Activated CD4-positive, alpha-beta T cell treated with anti-CD3 and anti-CD28 coated beads for 36 hours (primary cell): ENCODE measurements around the gene LRRFIP2. TPM values are rescaled to one million over a fixed set of nuclear protein-coding genes. Genes with fewer than 3 reads are reported as not detected.

Experiments used
- ATAC-seq: fragments of 200-7000 bp; cut with Tn5 transposase; one replicate; pipeline ENCODE4 v1.10.0; 2021; ENCODE audit warnings: mild to moderate bottlenecking, moderate library complexity
- CTCF ChIA-PET: fragments of 350-600 bp; sonication (Branson Sonifier 250); formaldehyde crosslinking; loops from one replicate; lab custom pipeline; 2021; ENCODE audit warnings: antibody characterized with exemption; lab: Charles Lee
- POLR2A ChIA-PET: fragments of 350-600 bp; sonication (Branson Sonifier 250); formaldehyde crosslinking; loops from one replicate; lab custom pipeline; 2021; ENCODE audit warnings: antibody characterized with exemption, inconsistent platforms; lab: Charles Lee
- DNase-seq: peaks from one replicate; pipeline ENCODE4 v3.0.0-alpha.2; 2020
- H3K27ac Mint-ChIP-seq: one replicate; pipeline ENCODE4 v1.8.0; 2021; ENCODE audit warnings: mixed read lengths
- H3K27me3 Mint-ChIP-seq: one replicate; pipeline ENCODE4 v1.8.0; 2021; ENCODE audit warnings: mixed read lengths
- H3K36me3 Mint-ChIP-seq: one replicate; pipeline ENCODE4 v1.8.0; 2021; ENCODE audit warnings: low read depth, mixed read lengths
- H3K4me1 Mint-ChIP-seq: one replicate; pipeline ENCODE4 v1.8.0; 2021; ENCODE audit warnings: mixed read lengths
- H3K4me3 Mint-ChIP-seq: one replicate; pipeline ENCODE4 v1.8.0; 2021; ENCODE audit warnings: mild to moderate bottlenecking, moderate library complexity, mixed read lengths
- H3K9me3 Mint-ChIP-seq: one replicate; pipeline ENCODE4 v1.8.0; 2021; ENCODE audit warnings: low read depth, mixed read lengths
- intact Hi-C, 2 experiments: fragments of 100-400 bp; cut with DNase I in 1 of 2; cut with micrococcal nuclease in 1 of 2; formaldehyde crosslinking; loops; one replicate each; pipeline versions ENCODE4 v1.14.2 to v1.15.1; 2022 to 2024; cut with DNase I, micrococcal nuclease
- total RNA-seq, 2 experiments: library from RNA; stranded (reverse); gene quantifications; one replicate each; pipeline ENCODE4 v1.2.3, GENCODE V29; 2021

Gene LRRFIP2
- total RNA-seq, 2 experiments from 2014 or later = 20.6 to 25.1 TPM

DNA sequence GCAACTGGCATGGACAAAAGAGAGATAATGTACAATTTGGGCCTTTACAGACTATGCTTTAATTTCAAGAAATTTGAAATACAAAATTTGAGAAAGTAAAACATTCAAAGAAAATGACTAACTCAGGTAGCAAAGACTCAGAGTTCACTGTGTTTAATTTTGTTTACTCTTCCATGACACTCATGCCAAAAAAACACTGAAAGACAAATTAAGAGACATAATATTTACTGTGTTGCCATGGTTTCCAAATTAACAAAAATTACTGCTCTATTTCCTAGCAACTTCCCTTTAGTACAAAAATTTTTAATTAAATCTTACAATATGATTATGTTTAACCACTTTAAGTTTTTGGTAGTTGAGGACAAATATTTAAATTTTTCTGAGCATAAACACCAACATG is 29.6 kb downstream of the LRRFIP2 start:
- Mint-ChIP-seq H3K36me3 (peaks cover 39% of the 10 kb centered on the region), H3K9me3 (no peaks in the 10 kb centered on the region), H3K27me3 (no peaks in the 10 kb centered on the region), H3K4me1 (peaks cover 17% of the 10 kb centered on the region), H3K4me3 (no peak overlapping the region), H3K27ac (no peak overlapping the region)
- POLR2A ChIA-PET = no interaction called here
- CTCF ChIA-PET = interaction anchor here (1.0 kb wide), 1 partner anchor 20 kb away, joined by 3 read pairs; no protein-coding TSS in a partner anchor
- no peak for ATAC-seq
- DNase-seq = no peak
- intact Hi-C loops = no loop called here

DNA sequence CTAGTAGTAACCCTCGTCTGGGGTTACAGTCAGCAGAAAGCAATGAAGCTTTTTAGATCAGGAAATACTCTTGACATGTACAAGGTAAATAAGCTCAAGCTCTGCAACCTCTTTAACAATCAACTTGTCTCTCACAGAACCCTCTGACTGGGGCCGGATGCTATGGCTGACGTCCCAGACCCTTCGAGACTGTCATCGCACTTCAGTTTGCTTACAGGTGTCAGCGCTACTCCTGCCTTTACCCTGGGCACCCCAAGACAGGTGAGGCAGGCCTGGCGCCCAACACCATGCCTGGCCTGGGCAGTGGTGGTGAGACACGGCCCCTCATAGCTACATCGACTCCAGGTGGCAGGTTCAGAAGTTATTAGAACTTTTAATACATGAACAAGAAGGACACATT is 30.6 kb downstream of the LRRFIP2 start:
- no peak for DNase-seq
- Mint-ChIP-seq H3K9me3 (no peaks in the 10 kb centered on the region), H3K4me3 (no peak overlapping the region), H3K27ac (no peak overlapping the region), H3K27me3 (no peaks in the 10 kb centered on the region), H3K4me1 (peaks cover 17% of the 10 kb centered on the region), H3K36me3 (peaks cover 39% of the 10 kb centered on the region)
- no peak for ATAC-seq
- intact Hi-C loops = no loop called here
- ChIA-PET POLR2A (no interaction called here), CTCF (no interaction called here)

DNA sequence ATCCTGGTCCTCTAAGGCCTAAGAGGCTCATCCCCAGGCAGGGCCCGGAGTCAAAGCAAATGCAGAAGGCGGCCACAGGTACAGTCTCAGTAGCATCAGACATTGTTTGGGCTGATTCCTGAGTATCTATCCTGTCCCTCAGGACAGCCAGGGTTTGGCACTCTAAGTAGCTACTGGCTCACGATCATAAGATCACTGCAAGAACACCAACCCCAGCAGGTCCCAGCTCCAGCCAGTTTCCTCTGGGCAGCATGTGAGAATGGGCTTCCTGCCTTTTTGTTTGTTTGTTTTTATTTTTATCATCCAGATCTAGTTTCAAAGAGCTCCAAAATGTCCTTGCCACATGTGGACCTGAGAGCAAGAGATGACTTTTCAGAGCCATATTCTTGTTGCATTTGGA is 32.7 kb downstream of the LRRFIP2 start:
- no peak for ATAC-seq
- Mint-ChIP-seq H3K4me3 (no peak overlapping the region), H3K9me3 (no peaks in the 10 kb centered on the region), H3K4me1 (peaks cover 19% of the 10 kb centered on the region), H3K27ac (no peak overlapping the region), H3K27me3 (no peaks in the 10 kb centered on the region), H3K36me3 (peaks cover 26% of the 10 kb centered on the region)
- ChIA-PET CTCF (interaction anchor here (0.6 to 1.1 kb wide), 3 partner anchors 45 to 876 kb away, joined by 3 to 6 read pairs (median 5); no protein-coding TSS in a partner anchor), POLR2A (no interaction called here)
- no peak for DNase-seq
- intact Hi-C loops = no loop called here

GRCh38 chr3:37140899-37141541 is 33.4 kb downstream of the LRRFIP2 start:
- H3K4me1 Mint-ChIP-seq = peaks cover 15% of the 10 kb centered on the region
- no peak overlapping the region for H3K4me3 Mint-ChIP-seq
- ATAC-seq (no peak), DNase-seq (no peak)
- H3K36me3 Mint-ChIP-seq = peaks cover 21% of the 10 kb centered on the region
- no peaks in the 10 kb centered on the region for H3K9me3 Mint-ChIP-seq
- ChIA-PET POLR2A (no interaction called here), CTCF (interaction anchor here (0.6 to 1.1 kb wide), 2 partner anchors 154 to 877 kb away, joined by 3 to 6 read pairs; no protein-coding TSS in a partner anchor)
- H3K27me3 Mint-ChIP-seq = no peaks in the 10 kb centered on the region
- intact Hi-C loops = no loop called here
- no peak overlapping the region for H3K27ac Mint-ChIP-seq

GRCh38 chr3:37139567-37140052 is 34.8 kb downstream of the LRRFIP2 start:
- no peak for DNase-seq
- no peaks in the 10 kb centered on the region for H3K27me3 Mint-ChIP-seq
- H3K36me3 Mint-ChIP-seq = peaks cover 16% of the 10 kb centered on the region
- intact Hi-C loops = loop anchor here in 1 of 2 experiments (1.0 kb wide), 1 partner anchor 23 kb away; no protein-coding TSS in a partner anchor
- ATAC-seq = peak; percentile 91
- no peak overlapping the region for H3K27ac Mint-ChIP-seq
- CTCF ChIA-PET = no interaction called here
- H3K9me3 Mint-ChIP-seq = no peaks in the 10 kb centered on the region
- H3K4me1 Mint-ChIP-seq = peaks cover 10% of the 10 kb centered on the region
- H3K4me3 Mint-ChIP-seq = no peak overlapping the region
- POLR2A ChIA-PET = no interaction called here

GRCh38 chr3:37138816-37139215 is 35.6 kb downstream of the LRRFIP2 start:
- Mint-ChIP-seq H3K36me3 (peaks cover 10% of the 10 kb centered on the region), H3K27me3 (no peaks in the 10 kb centered on the region), H3K4me3 (no peak overlapping the region), H3K27ac (no peak overlapping the region), H3K4me1 (peaks cover 10% of the 10 kb centered on the region), H3K9me3 (no peaks in the 10 kb centered on the region)
- CTCF ChIA-PET = no interaction called here
- POLR2A ChIA-PET = no interaction called here
- ATAC-seq (no peak), DNase-seq (no peak)
- intact Hi-C loops = loop anchor here in 1 of 2 experiments (1.0 kb wide), 1 partner anchor 23 kb away; no protein-coding TSS in a partner anchor

- Mint-ChIP-seq H3K4me1 (peaks cover 10% of the 10 kb centered on the region), H3K4me3 (no peak overlapping the region), H3K27me3 (no peaks in the 10 kb centered on the region), H3K27ac (no peak overlapping the region), H3K9me3 (no peaks in the 10 kb centered on the region), H3K36me3 (peaks cover under 1% of the 10 kb centered on the region)
- ChIA-PET POLR2A (no interaction called here), CTCF (no interaction called here)
- DNase-seq = no peak
- intact Hi-C loops = no loop called here
- ATAC-seq = no peak
These were observed 36.9 kb downstream of the LRRFIP2 start for GRCh38 chr3:37137516-37137915.

DNA sequence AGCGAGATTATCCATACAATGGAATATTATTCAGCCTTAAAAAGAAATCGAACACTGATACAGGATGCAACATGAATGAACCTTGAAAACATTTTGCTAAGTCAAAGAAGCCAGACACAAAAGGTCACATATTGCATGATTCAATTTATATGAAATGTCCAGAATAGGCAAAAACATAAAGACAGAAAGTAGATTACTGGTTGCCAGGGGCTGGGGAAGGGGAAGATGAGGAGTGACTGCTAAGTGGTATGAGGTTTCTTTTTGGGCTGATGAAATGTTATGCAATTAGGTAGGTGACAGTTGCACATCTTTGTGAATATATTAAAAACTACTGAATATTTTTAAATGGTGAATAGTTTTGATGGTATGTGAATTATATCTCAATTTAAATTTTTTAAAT is 38.3 kb downstream of the LRRFIP2 start:
- H3K27me3 Mint-ChIP-seq = no peaks in the 10 kb centered on the region
- peaks cover 16% of the 10 kb centered on the region for H3K4me1 Mint-ChIP-seq
- ChIA-PET POLR2A (no interaction called here), CTCF (no interaction called here)
- DNase-seq (no peak), ATAC-seq (no peak)
- no peaks in the 10 kb centered on the region for H3K36me3 Mint-ChIP-seq
- H3K4me3 Mint-ChIP-seq = no peak overlapping the region
- intact Hi-C loops = no loop called here
- no peaks in the 10 kb centered on the region for H3K9me3 Mint-ChIP-seq
- no peak overlapping the region for H3K27ac Mint-ChIP-seq

- Mint-ChIP-seq H3K27me3 (no peaks in the 10 kb centered on the region), H3K4me1 (peaks cover 18% of the 10 kb centered on the region), H3K27ac (no peak overlapping the region), H3K36me3 (no peaks in the 10 kb centered on the region), H3K4me3 (no peak overlapping the region), H3K9me3 (no peaks in the 10 kb centered on the region)
- intact Hi-C loops = no loop called here
- ChIA-PET POLR2A (no interaction called here), CTCF (no interaction called here)
- ATAC-seq (no peak), DNase-seq (no peak)
These were observed 38.8 kb downstream of the LRRFIP2 start for GRCh38 chr3:37135561-37135960.

GRCh38 chr3:37132334-37132733 is 42.0 kb downstream of the LRRFIP2 start:
- Mint-ChIP-seq H3K4me3 (no peak overlapping the region), H3K36me3 (peaks cover 8% of the 10 kb centered on the region), H3K27ac (no peak overlapping the region), H3K9me3 (no peaks in the 10 kb centered on the region), H3K4me1 (peaks cover 24% of the 10 kb centered on the region), H3K27me3 (no peaks in the 10 kb centered on the region)
- CTCF ChIA-PET = no interaction called here
- intact Hi-C loops = no loop called here
- ATAC-seq = no peak
- POLR2A ChIA-PET = no interaction called here
- DNase-seq = no peak

GRCh38 chr3:37131860-37132144 is 42.6 kb downstream of the LRRFIP2 start:
- DNase-seq (no peak), ATAC-seq (no peak)
- no peaks in the 10 kb centered on the region for H3K9me3 Mint-ChIP-seq
- POLR2A ChIA-PET = no interaction called here
- H3K4me1 Mint-ChIP-seq = peaks cover 22% of the 10 kb centered on the region
- intact Hi-C loops = no loop called here
- H3K27ac Mint-ChIP-seq = no peak overlapping the region
- peaks cover 9% of the 10 kb centered on the region for H3K36me3 Mint-ChIP-seq
- no peak overlapping the region for H3K4me3 Mint-ChIP-seq
- CTCF ChIA-PET = no interaction called here
- H3K27me3 Mint-ChIP-seq = no peaks in the 10 kb centered on the region

DNA sequence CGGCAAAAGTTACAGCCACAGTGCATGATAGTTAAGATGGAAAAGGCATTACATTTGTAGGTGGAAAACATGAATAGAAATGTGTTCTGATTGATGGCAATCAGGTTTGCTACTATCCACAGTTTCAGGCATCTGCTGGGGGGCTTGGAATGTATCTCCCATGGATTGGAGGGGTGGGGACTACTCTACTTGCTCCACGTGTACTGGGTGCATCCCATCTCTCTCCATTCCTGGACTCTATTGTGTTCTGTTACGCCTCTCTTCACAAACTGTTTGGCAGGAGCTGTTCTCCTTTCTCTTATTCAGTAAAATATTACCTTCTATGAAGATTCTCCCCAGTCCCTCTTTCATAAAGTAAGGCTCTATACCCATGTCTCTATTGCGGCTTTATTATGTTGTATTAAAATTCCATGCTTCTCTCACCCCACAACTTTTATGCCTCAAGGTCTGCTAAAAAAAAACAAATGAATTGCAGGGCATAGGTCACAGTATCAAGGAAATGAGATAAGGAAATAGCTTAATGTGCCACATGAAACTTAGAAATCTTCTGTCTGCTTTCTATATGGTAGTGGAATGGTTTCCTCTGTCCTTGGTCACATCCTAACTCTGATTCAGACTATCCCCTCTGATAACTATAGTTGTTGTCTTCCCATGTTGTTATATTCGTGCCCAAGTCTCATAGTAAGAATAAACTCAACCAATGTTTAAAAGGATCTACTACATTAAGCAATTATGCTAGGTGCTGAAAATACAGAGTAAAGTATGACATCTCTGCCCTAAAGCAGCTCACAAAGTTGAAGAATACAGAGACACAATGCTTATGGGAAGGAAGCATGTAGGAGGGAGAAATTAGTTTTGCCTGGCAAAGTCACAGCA is 43.2 kb downstream of the LRRFIP2 start:
- DNase-seq = no peak
- ChIA-PET CTCF (no interaction called here), POLR2A (no interaction called here)
- ATAC-seq = no peak
- intact Hi-C loops = no loop called here
- no peak overlapping the region for H3K4me3 Mint-ChIP-seq
- H3K27ac Mint-ChIP-seq = no peak overlapping the region
- H3K4me1 Mint-ChIP-seq = peaks cover 22% of the 10 kb centered on the region
- H3K27me3 Mint-ChIP-seq = no peaks in the 10 kb centered on the region
- no peaks in the 10 kb centered on the region for H3K9me3 Mint-ChIP-seq
- peaks cover 9% of the 10 kb centered on the region for H3K36me3 Mint-ChIP-seq
